GM10248 (cell line): ENCODE results near the gene PROSER3.

Source experiments
- CTCF ChIA-PET: fragments of 300-600 bp; sonication (Branson Sonifier 250); formaldehyde crosslinking; extraction: SDS; loops from one replicate; lab custom pipeline; 2021; ENCODE audit warnings: antibody characterized with exemption; lab: Yijun Ruan, JAX
- POLR2A ChIA-PET: fragments of 350-650 bp; sonication (Branson Sonifier 250); formaldehyde crosslinking; extraction: SDS; loops from one replicate; lab custom pipeline; 2020; ENCODE audit warnings: antibody characterized with exemption; lab: Yijun Ruan, JAX
- DNase-seq: peaks from one replicate; pipeline ENCODE4 v3.0.0; 2012; ENCODE audit errors: extremely low spot score
- TF ChIP-seq, protein P1 (sequence below): IDR thresholded peaks from 2 replicates; pipeline ENCODE4 v1.5.1; 2012; ENCODE audit warnings: mild to moderate bottlenecking, low read depth; ENCODE audit errors: extremely low read depth, missing control alignments, control extremely low read depth

PROSER3 gene

GRCh38 chr19:35717665-35718344 lies 40.2 kb upstream of the PROSER3 start, which contains the start of gene KMT2B:
Gene KMT2B (plus strand): TSS chr19:35718003. CDS start chr19:35718019, 16 bp downstream.
- peak; percentile 96 for DNase-seq
- CTCF ChIA-PET, result interaction anchor here (1.0 to 1.6 kb wide), 3 partner anchors 22 to 25 kb away, joined by 3 to 4 read pairs (median 3); no protein-coding TSS in a partner anchor
- POLR2A ChIA-PET, result interaction anchor here (0.5 to 1.5 kb wide), 4 partner anchors 23 to 30 kb away, joined by 3 to 10 read pairs (median 4); partner anchors contain the start of genes IGFLR1 and LIN37

DNA sequence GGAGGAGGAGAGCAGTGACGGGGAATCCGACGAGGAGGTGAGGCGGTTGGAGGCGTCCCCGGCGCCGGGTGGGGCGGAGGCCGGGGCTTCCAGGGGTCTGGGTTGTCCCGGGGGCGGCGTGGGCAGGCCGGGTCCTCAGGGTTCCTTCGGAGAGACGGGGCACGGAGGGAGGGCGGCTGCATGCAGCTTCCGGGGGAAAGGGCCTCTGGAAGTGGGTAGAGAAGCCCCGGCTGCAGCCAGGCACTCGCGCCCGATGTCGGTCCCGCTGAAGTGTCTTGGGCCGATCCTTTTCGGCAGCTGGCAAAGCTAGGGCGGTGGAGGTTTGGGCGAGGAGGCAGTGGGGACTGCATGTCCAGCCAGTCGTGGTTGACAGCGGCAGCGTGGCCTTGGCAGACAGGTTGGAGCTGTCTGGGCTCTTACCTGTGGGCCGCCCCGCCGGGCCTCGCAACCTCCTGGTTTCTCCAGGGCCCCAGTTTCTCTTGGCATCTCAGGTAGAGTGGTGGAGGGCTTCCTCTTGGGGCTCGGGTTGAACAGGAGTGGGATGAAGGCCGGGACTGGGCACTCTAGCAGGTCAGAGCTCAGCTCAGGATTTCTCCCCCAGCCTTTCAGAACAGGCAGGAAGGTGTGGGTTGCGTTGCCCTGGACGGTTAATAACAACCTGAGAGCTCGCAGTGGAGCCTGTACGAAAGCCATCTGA lies 39.5 kb upstream of the PROSER3 start:
- ChIA-PET CTCF (interaction anchor here (0.8 to 1.6 kb wide), 6 partner anchors 12 to 26 kb away, joined by 3 to 4 read pairs (median 3); no protein-coding TSS in a partner anchor), POLR2A (interaction anchor here (0.5 to 1.5 kb wide), 4 partner anchors 24 to 30 kb away, joined by 3 to 10 read pairs (median 4); partner anchors contain the start of genes IGFLR1 and LIN37)
- TF ChIP-seq, protein P1, sequence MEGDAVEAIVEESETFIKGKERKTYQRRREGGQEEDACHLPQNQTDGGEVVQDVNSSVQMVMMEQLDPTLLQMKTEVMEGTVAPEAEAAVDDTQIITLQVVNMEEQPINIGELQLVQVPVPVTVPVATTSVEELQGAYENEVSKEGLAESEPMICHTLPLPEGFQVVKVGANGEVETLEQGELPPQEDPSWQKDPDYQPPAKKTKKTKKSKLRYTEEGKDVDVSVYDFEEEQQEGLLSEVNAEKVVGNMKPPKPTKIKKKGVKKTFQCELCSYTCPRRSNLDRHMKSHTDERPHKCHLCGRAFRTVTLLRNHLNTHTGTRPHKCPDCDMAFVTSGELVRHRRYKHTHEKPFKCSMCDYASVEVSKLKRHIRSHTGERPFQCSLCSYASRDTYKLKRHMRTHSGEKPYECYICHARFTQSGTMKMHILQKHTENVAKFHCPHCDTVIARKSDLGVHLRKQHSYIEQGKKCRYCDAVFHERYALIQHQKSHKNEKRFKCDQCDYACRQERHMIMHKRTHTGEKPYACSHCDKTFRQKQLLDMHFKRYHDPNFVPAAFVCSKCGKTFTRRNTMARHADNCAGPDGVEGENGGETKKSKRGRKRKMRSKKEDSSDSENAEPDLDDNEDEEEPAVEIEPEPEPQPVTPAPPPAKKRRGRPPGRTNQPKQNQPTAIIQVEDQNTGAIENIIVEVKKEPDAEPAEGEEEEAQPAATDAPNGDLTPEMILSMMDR, result no peak
- DNase-seq, result peak; percentile 57

More at GRCh38 chr19:35717665-35718344, 40.2 kb upstream of the PROSER3 start, which contains the start of gene KMT2B:
- TF ChIP-seq, protein P1, result no peak

DNA sequence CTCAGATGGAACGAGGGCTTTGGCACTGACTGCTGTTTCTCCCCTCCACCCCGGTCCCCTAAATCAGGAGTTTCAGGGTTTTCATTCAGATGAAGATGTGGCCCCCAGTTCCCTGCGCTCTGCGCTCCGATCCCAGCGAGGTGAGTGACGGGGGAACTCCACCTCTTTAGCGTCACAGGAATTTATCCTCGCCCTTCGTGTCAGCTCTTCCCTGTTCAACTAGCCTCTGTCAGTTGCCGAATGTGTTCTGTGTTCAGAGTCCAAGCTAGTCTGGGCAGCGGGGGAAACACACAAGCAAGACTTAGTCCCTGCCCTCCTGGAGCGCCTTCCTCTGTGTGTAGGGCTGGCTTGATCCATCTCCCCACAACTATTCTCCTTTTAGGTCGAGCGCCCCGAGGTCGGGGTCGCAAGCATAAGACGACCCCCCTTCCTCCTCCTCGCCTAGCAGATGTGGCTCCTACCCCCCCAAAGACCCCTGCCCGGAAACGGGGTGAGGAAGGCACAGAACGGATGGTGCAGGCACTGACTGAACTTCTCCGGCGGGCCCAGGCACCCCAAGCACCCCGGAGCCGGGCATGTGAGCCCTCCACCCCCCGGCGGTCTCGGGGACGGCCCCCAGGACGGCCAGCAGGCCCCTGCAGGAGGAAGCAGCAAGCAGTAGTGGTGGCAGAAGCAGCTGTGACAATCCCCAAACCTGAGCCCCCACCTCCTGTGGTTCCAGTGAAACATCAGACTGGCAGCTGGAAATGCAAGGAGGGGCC lies 38.4 kb upstream of the PROSER3 start:
- POLR2A ChIA-PET, result interaction anchor here (0.6 to 1.9 kb wide), 6 partner anchors 13 to 317 kb away, joined by 3 to 7 read pairs (median 4); partner anchors contain the start of genes IGFLR1 and LIN37
- CTCF ChIA-PET, result interaction anchor here (0.8 to 1.6 kb wide), 5 partner anchors 11 to 27 kb away, joined by 3 to 4 read pairs (median 3); no protein-coding TSS in a partner anchor
- TF ChIP-seq, protein P1, result no peak
- DNase-seq, result no peak

DNA sequence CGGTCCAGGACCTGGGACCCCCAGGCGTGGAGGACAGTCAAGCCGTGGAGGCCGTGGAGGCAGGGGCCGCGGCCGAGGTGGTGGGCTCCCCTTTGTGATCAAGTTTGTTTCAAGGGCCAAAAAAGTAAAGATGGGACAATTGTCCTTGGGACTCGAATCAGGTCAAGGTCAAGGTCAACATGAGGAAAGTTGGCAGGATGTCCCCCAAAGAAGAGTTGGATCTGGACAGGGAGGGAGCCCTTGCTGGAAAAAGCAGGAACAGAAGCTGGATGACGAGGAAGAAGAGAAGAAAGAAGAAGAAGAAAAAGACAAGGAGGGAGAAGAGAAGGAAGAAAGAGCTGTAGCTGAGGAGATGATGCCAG lies 37.8 kb upstream of the PROSER3 start:
- POLR2A ChIA-PET, result interaction anchor here (0.9 to 1.9 kb wide), 3 partner anchors 12 to 21 kb away, joined by 3 to 7 read pairs (median 3); no protein-coding TSS in a partner anchor
- no peak for DNase-seq
- TF ChIP-seq, protein P1, result no peak
- CTCF ChIA-PET, result no interaction called here

DNA sequence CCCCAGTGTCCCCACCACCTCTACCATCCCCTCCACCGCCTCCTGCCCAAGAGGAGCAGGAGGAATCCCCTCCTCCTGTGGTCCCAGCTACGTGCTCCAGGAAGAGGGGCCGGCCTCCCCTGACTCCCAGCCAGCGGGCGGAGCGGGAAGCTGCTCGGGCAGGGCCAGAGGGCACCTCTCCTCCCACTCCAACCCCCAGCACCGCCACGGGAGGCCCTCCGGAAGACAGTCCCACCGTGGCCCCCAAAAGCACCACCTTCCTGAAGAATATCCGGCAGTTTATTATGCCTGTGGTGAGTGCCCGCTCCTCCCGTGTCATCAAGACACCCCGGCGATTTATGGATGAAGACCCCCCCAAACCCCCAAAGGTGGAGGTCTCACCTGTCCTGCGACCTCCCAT lies 37.3 kb upstream of the PROSER3 start:
- POLR2A ChIA-PET, result interaction anchor here (0.9 to 1.9 kb wide), 3 partner anchors 11 to 20 kb away, joined by 3 to 7 read pairs (median 3); no protein-coding TSS in a partner anchor
- DNase-seq, result no peak
- CTCF ChIA-PET, result no interaction called here
- TF ChIP-seq, protein P1, result no peak
